D721Med (cell line): ENCODE results near the gene MKRN2.

Experiments used
- DNase-seq: peaks from one replicate; pipeline ENCODE4 v3.0.0; 2011; ENCODE audit warnings: low spot score; ENCODE audit not compliant: insufficient read length
- FAIRE-seq: peaks from 2 replicates; lab custom pipeline; 2011; peaks lifted over from hg19 to GRCh38; lab: Jason Lieb, UNC
- CTCF ChIP-seq: IDR thresholded peaks from 2 replicates; pipeline ENCODE4 v1.5.1; 2012; ENCODE audit warnings: mild to moderate bottlenecking, control low read depth; ENCODE audit not compliant: insufficient read depth; ENCODE audit errors: missing control alignments

MKRN2 gene

DNA sequence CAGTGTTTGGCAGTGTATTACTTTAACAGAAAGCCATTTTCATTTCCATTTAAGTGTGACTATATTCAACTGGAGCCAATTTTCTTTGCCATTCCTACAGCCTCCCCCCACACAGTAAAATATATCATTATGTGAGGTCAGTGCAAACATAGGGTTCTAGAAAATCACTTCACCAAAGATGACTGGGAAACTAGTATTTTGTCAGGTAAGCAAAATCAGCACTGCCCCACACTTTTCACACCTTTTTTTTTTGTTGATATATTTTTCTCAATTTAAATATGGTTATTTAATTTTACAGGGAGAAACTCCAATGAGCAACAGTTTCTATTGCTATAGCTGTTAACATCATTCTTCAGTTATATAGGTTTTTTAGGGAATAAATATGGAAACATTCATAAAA lies 41.3 kb upstream of the MKRN2 start:
- no peak for FAIRE-seq
- DNase-seq = no peak
- no peak for TF ChIP-seq CTCF

GRCh38 chr3:12516873-12517272 lies 40.0 kb upstream of the MKRN2 start:
- DNase-seq (no peak), FAIRE-seq (no peak)
- TF ChIP-seq CTCF = no peak

DNA sequence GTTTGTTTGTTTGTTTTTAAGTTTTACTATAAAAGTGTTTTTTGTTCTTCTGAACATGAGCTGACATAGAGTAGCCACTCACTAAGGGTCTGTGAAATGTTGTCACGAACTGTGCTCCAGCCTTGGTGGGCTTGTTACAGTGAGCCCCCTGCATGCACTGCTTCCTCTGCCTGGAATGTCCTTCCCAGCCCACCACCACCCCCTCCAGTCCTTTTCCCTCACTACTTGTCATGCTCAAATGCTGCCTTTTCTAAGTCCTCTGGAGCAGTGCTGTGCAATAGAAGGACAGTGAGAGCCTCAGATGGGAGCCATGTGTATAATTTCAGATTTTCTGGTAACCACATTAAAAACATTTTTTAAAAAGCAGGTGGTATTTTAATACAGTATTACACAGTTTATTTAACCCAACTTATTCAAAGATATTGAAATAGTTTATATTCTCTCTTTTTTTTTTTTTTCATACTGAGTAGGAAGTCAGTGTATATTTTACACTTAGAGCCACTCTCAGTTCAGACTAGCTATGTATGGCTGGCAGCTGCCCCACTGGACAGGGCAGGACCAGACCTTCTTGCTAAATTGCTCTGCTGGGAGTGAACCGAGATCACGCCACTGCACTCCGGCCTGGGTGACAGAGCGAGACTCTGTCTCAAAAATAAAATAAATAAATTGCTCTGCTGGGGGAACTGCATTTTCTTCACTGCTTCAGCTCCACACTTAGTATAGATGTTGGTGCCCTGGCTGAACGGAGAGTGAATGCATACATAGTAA lies 38.4 kb upstream of the MKRN2 start:
- FAIRE-seq = no peak
- no peak for TF ChIP-seq CTCF
- DNase-seq = no peak

GRCh38 chr3:12521010-12521409 lies 35.9 kb upstream of the MKRN2 start:
- FAIRE-seq = no peak

GRCh38 chr3:12522721-12523120 lies 34.2 kb upstream of the MKRN2 start:
- TF ChIP-seq CTCF = no peak
- DNase-seq = no peak
- FAIRE-seq = no peak

More at GRCh38 chr3:12521010-12521409, 35.9 kb upstream of the MKRN2 start:
- no peak for TF ChIP-seq CTCF
- no peak for DNase-seq

DNA sequence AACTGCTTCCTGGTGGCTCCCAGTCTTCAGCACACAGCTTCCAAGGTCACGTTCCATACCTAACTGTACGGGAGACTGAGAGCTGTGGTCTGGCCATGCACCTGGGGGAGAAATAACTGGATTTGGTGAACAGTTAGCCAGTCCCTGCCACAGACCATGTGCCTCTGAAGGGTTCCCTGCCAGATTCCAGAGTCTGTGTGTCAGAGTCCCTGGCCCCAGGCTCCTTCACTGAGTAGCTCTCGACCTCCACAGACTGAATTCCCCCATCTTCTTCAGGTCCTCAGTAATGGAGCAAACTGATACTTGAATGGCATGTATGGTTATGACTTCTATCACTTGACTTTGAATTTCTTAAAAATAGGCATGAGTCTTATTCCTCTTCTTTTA lies 29.1 kb upstream of the MKRN2 start:
- TF ChIP-seq CTCF = no peak
- DNase-seq (no peak), FAIRE-seq (no peak)

- DNase-seq (no peak), FAIRE-seq (no peak)
- no peak for TF ChIP-seq CTCF
Measured at GRCh38 chr3:12532182-12532581, 24.7 kb upstream of the MKRN2 start.
